Suprapubic skin (tissue), 4 donors: ENCODE measurements around the gene AFF1.

Experiments
- CTCF ChIP-seq, 2 donors: fragments of 200-600 bp in 1 of 2; fragments of 450-650 bp in 1 of 2; sonication (generic) in 1 of 2; IDR thresholded peaks; one replicate each; pipeline ENCODE4 v1.5.1; 2016 to 2019; ENCODE audit warnings: antibody characterized with exemption in 2 of 2, mild to moderate bottlenecking in 1 of 2, moderate library complexity in 1 of 2
- EP300 ChIP-seq: sonication (generic); formaldehyde crosslinking; IDR thresholded peaks from one replicate; pipeline ENCODE4 v1.6.1; 2017; ENCODE audit warnings: antibody characterized with exemption
- POLR2AphosphoS5 ChIP-seq, 3 donors: sonication (generic); formaldehyde crosslinking; IDR thresholded peaks; one replicate each; pipeline ENCODE4 v1.6.1; 2017; ENCODE audit warnings: antibody characterized with exemption in 3 of 3

DNA sequence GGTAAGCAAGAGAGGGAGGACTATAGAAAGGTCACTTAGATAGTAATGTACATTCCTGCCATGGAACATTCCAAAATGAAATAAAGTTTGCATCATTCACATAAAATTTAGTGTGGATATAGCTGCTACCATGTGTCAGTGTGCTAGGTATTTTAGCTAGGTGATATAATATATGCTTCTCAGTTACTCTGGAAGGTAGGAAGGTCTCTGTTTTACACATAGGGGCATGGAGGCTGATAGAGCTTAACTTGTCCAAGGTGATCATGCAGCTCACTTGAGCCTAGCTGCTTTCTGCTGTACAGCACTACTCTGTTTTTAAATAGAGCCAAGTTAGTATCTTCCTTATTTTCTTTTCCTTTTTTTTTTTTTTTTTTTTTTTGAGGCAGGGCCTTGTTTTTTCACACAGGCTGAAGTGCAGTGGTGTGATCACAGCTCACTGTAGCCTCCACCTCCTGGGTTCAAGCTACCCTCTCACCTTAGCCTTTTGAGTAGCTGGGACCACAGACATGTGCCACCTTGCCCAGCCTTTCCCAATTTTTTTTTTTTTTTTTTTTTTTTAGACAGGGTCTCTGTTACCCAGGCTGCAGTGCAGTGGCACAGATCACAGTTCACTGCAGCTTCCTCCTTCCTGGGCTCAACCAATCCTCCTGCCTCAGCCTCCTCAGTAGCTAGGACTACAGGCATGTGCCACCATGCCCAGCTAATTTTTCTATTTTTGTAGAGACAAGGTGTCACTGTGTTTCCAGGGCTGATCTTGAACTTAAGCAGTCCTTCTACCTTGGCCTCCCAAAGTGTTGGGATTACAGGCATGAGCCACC is 10.4 kb downstream of the AFF1 start:
- TF ChIP-seq CTCF (IDR thresholded peaks at IDR 0.05) (no peak), POLR2AphosphoS5 (IDR thresholded peaks at IDR 0.05) (no peak), EP300 (no peak)
